Effector memory CD4-positive, alpha-beta T cell (primary cell): ENCODE data around the gene PLB1.

Experiments
- DNase-seq, 3 donors: peaks; one replicate each; pipeline ENCODE4 v3.0.0-alpha.2; 2020
- H3K27ac ChIP-seq: 2 replicates; pipeline ENCODE4 v1.7.0; 2013; ENCODE audit warnings: mild to moderate bottlenecking, low read length, moderate library complexity; ENCODE audit not compliant: insufficient read depth, poor library complexity, severe bottlenecking
- H3K27me3 ChIP-seq: replicated peaks from 2 replicates; pipeline ENCODE4 v1.7.0; 2013; ENCODE audit warnings: mild to moderate bottlenecking, low read length; ENCODE audit not compliant: insufficient read depth, control insufficient read depth, poor library complexity, severe bottlenecking
- H3K36me3 ChIP-seq: 2 replicates; pipeline ENCODE4 v1.7.0; 2013; ENCODE audit warnings: mild to moderate bottlenecking, low read length, moderate library complexity; ENCODE audit not compliant: control insufficient read depth, insufficient read depth
- H3K4me1 ChIP-seq: 2 replicates; pipeline ENCODE4 v1.7.0; 2013; ENCODE audit warnings: low read length, mild to moderate bottlenecking; ENCODE audit not compliant: control insufficient read depth, insufficient read depth, poor library complexity, severe bottlenecking
- H3K4me3 ChIP-seq: 2 replicates; pipeline ENCODE4 v1.7.0; 2013; ENCODE audit warnings: low read length, low read depth, mild to moderate bottlenecking; ENCODE audit not compliant: insufficient read depth, poor library complexity, severe bottlenecking
- H3K9me3 ChIP-seq: 2 replicates; pipeline ENCODE4 v1.7.0; 2013; ENCODE audit warnings: mild to moderate bottlenecking, low read length, moderate library complexity; ENCODE audit not compliant: control insufficient read depth

The PLB1 gene

DNA sequence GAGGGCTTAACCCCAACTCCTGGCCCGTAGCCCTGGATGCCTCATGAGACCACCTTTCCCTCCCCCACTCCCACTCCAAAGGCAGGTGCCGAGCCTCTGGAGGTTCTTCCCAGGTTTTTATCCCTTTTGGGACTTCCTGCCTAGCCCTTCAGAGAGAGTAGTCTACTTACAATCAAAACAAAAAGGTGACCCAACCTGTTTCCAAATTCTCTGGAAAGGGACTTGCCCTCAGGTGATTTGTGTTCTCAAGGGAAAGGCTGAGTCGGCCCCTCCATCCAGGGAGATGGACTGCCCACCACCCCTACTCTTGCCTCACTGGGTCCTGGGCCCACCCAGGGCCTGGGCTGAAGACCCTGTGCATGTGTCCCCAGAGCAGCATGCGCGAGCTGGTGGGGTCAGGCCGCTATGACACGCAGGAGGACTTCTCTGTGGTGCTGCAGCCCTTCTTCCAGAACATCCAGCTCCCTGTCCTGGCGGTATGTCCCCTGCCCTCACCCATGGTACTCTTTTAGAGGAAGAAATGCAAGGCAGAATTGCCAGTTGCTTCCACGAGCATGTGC is 108.5 kb downstream of the PLB1 start:
- Histone ChIP-seq H3K4me1 (no peaks in the 10 kb centered on the region), H3K4me3 (no peak overlapping the region), H3K27me3 (no peaks in the 10 kb centered on the region), H3K9me3 (no peaks in the 10 kb centered on the region), H3K27ac (no peak overlapping the region), H3K36me3 (no peaks in the 10 kb centered on the region)
- no peak for DNase-seq

DNA sequence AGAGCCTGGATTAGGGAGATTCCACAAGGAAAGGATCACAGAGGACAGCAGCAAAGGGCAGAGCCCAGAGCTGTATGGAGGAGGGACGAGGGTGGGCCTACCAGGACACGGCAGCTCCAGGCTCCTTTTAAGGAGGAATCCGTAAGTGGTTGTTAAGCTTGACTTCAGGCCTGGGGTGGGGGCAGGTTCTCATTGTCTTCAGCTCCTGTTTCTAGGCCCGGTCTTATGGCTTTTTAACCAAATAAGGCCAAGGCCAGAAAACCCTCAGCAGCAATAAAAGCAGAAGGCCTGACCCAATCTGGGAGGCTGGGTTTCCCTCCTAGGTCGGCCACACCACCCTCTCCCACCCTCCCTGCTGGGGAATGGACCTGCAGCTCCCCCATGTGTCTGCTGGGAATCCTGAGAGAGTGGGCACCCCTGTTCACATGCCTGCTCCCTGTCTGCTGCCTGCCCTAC is 111.2 kb downstream of the PLB1 start:
- H3K27ac ChIP-seq, result no peak overlapping the region
- H3K9me3 ChIP-seq, result no peaks in the 10 kb centered on the region
- H3K36me3 ChIP-seq, result no peaks in the 10 kb centered on the region
- no peaks in the 10 kb centered on the region for H3K27me3 ChIP-seq
- no peak for DNase-seq
- no peak overlapping the region for H3K4me3 ChIP-seq
- H3K4me1 ChIP-seq, result no peaks in the 10 kb centered on the region

DNA sequence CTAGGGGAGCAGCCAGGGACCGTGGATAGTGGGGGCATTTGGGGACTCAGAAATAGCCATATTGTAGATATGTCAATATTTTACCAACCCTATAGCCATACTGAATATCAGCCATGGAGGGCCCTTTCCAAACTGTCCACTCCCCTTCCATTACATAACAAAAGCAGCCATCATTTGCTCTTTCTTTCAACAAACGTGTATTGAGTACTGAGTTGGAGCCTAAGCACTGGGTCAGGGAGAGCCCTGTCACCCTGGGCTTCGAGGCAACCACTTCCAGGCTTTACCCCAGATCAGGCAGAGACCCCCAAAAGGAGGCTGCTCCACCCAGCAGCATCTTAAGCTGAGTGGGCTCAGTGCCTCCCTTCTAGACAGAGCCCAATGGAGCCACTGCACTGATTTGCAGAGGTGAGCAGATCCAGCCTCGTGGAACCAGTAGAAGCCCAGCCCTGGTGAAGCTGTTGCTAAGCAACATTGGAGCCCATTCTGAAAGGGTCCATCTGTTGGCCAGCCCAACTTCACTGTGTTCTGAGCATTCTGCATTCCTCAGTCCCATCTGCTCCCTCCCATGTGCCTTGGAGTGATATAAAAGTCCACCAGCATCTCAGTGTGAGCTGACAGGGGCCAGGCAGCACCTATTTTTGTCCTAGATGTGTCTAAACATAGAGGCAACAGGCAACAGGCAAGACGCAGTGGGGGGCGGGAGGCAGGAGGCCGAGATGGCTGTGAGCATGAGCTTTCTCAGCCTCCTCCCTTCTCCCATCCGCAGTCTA is 112.1 kb downstream of the PLB1 start:
- Histone ChIP-seq H3K27me3 (no peaks in the 10 kb centered on the region), H3K27ac (no peak overlapping the region), H3K36me3 (no peaks in the 10 kb centered on the region), H3K4me3 (no peak overlapping the region), H3K9me3 (no peaks in the 10 kb centered on the region), H3K4me1 (peaks cover 2% of the 10 kb centered on the region)
- no peak for DNase-seq

DNA sequence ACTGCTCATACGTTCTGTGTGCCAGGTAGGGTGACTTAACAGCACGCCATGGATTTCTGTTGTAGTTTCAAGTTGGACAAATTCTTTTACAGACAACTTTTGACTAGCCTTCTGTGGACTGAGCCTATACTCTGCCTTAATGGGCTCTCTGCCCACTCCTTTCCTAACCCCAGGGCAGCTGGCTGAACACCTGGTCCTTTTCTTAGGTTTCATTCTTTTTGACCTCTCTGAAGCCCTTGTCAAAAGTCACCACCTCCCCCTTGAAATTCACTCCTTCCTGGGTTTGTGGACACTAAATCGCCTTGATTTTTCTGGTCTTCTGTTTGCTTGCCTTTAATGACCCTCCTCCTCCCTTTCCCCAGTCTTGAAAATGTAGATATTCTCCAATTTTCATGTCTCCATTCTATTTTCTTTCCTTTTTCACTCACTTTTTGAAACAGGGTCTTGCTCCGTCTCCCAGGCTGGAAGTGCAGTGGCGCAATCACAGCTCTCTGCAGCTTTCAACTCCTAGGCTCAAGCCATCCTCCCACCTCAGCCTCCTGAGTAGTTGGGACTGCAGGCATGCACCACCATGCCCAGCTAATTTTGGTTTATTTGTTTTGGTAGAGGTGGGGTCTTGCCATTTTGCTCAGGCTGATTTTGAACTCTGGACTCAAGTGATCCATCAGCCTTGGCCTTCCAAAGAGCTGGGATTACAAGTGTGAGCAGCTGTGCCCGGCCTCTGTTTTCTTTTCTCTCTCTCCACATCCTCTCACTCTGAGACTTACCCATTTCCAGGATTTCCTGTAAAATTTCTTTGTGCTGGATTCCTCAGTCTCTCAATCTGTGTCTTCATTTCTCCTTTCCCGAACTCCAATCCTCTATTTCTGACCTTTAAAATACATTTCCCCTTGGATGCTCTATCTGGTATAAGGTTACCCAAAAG is 112.9 kb downstream of the PLB1 start:
- H3K4me3 ChIP-seq, result no peak overlapping the region
- H3K27ac ChIP-seq, result no peak overlapping the region
- H3K36me3 ChIP-seq, result no peaks in the 10 kb centered on the region
- no peaks in the 10 kb centered on the region for H3K27me3 ChIP-seq
- no peak for DNase-seq
- peaks cover 11% of the 10 kb centered on the region for H3K4me1 ChIP-seq
- H3K9me3 ChIP-seq, result no peaks in the 10 kb centered on the region

DNA sequence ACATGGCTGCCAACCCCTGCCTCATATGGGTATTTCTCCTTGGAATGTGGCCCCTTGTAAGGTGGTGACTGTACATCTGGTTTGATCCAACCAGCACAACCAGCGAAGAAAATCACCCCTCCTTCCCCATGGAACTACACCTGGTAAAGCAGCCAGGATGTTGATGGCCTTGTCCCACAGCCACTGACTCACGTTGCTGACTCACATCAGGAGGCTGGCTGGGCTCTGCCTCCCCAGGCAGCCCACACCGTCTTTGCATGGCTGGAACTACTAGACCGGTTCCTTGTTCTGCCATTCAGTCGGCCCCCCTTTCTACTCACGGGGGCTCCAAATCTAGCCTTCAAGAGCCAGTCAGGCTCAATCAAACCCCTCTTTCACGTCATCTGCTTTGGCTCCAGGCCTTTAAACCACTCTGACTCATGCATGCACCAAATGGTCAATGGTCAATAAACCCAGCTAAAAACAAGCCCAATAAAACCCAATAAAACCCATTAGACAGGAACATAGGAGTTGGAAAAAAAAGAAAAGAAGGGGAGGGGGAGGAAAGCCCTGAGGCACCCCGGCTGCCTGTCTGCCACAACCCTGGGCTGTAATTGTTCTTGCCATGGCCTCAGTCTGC is 114.8 kb downstream of the PLB1 start:
- peaks cover 27% of the 10 kb centered on the region for H3K4me1 ChIP-seq
- H3K27me3 ChIP-seq, result no peaks in the 10 kb centered on the region
- H3K36me3 ChIP-seq, result no peaks in the 10 kb centered on the region
- H3K4me3 ChIP-seq, result no peak overlapping the region
- DNase-seq, result peak in 1 of 3 donors; percentile 11
- no peaks in the 10 kb centered on the region for H3K9me3 ChIP-seq
- H3K27ac ChIP-seq, result no peak overlapping the region

DNA sequence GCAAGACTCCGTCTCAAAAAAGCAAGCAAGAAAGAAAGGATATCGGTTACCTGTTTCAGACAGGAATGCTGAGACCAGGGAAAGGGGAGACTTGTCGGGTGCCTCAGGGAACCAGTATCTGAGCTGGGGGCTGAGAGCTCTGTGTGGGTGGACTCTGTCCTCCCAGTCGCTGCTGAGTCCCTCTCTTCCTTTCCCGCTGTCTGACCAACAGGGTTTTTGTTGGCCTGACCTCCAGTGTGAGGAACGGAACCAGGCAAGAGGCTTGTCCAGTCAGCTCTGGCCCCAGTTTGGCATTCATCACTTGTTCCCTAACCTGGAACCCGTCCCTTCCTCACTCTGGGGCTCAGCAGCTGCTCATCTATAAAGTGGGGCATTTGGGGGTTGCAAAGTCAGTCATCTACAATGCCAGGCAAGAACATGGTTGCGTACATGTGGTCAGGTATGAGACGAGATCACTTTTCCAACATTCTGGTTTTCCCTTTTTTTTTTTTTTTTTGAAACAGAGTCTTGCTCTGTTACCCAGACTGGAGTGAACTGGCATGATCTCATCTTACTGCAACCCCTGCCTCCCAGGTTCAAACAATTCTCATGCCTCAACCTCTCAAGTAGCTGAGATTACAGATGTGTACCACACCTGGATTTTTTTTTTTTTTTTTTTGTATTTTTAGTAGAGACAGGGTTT is 116.4 kb downstream of the PLB1 start:
- H3K36me3 ChIP-seq, result no peaks in the 10 kb centered on the region
- no peaks in the 10 kb centered on the region for H3K27me3 ChIP-seq
- no peak for DNase-seq
- no peak overlapping the region for H3K27ac ChIP-seq
- no peak overlapping the region for H3K4me3 ChIP-seq
- H3K4me1 ChIP-seq, result peaks cover 32% of the 10 kb centered on the region
- H3K9me3 ChIP-seq, result no peaks in the 10 kb centered on the region

DNA sequence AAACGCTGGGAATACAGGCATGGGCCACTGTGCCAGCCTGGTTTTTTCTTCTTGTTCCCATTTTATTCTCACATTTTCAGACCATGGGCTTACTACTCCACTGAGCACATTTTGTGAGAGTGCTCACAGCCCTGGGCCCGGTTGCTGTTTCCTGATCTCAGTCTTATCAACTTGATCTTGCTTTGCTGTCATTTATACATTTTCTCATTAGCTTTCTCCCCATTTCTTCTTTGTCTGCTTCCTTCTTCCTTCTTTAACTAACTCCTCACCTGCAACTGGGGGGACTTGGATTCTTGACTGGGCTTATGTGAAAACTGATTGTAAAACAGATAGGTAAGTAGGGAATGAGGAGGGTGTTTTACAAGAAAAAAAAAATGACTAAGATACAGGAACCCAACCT is 117.3 kb downstream of the PLB1 start:
- no peaks in the 10 kb centered on the region for H3K27me3 ChIP-seq
- DNase-seq, result no peak
- H3K4me1 ChIP-seq, result peaks cover 40% of the 10 kb centered on the region
- peak overlapping the region; percentile 71 for H3K27ac ChIP-seq
- H3K4me3 ChIP-seq, result peak overlapping the region; percentile 11
- no peaks in the 10 kb centered on the region for H3K36me3 ChIP-seq
- no peaks in the 10 kb centered on the region for H3K9me3 ChIP-seq

DNA sequence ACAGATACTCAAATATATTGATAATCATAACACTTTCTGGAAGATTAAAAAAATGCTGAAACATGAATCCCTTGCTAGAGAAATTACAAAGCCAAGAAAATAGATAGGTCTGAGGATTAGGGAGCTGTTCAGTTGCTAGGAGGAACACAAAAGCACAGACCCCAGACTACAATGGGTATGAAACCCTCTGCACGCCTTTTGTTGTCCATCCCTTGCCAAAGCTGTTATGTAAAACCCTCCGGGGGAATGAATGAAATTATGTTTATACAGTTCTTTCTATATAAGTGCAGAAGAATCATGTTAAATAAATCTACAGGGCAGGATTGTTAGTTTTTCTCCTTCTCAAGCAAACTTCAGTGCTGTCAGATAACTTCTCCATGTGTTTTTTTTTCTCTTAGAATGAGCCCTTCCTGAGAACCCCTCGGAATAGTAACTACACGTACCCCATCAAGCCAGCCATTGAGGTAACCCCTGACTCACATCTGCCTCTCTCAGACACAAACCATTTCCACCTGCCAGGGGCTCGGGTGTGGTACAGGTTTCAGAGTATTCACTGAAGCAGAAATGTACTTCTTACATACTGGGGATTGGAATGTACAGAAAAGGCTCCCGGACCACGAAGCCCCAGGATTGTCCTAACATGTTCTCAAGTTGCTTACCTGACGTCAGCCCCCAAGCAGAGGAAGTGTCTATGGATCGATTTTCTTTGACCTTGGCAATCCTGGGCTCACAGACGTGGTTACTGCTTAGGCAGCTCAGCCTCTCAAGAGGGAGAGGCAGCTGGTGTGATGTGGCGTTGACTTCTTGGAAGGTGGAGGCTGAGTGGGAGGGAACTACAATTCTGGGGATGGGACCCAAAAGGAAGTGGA is 118.0 kb downstream of the PLB1 start:
- Histone ChIP-seq H3K4me1 (peaks cover 40% of the 10 kb centered on the region), H3K27ac (peak overlapping the region; percentile 71), H3K36me3 (no peaks in the 10 kb centered on the region), H3K4me3 (peak overlapping the region; percentile 11), H3K9me3 (no peaks in the 10 kb centered on the region), H3K27me3 (no peaks in the 10 kb centered on the region)
- peak in 1 of 3 donors; percentile 5 for DNase-seq

DNA sequence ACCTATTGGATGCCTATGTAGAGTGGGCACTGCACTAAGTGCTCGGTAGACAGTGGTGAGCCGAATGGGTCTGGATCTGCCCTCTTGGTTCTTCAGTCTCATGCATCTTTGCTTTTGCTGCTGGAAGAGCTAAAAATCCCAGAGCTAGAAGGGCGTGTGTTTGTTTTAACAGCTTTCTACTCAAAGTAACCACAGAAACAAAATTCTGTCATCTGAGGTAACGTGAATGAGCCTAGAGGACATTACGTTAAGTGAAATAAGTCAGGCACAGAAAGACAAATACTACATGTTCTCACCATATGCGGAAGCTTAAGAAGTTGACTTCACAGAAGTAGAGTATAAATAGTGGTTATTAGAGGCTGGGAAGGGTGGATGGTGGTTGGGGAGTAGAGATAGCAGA is 119.8 kb downstream of the PLB1 start:
- Histone ChIP-seq H3K27ac (peak overlapping the region; percentile 71), H3K36me3 (no peaks in the 10 kb centered on the region), H3K9me3 (no peaks in the 10 kb centered on the region), H3K4me1 (peaks cover 57% of the 10 kb centered on the region), H3K27me3 (no peaks in the 10 kb centered on the region), H3K4me3 (no peak overlapping the region)
- DNase-seq, result no peak
